ENCODE measurements around the gene HPRT1. TPM values are rescaled to one million over a fixed set of nuclear protein-coding genes. Genes with fewer than 3 reads are reported as not detected.

HPRT1 gene
- total RNA-seq, 1 donor from 2014 or later = 17.3 TPM

DNA sequence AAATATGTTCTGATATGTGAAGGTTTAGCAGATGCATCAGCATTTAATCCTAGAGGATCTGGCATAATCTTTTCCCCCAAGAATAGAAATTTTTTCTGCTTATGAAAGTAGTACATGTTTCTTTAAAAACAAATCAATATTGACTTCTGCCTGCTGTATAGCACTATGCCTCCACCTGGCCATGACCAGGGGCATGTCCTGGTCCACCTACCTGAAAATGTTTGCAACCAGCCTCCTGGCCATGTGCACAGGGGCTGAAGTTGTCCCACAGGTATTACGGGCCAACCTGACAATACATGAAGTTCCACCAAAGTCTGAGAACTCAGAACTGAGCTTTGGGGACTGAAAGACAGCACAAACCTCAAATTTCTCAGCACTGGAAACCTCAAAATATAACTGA, 10.0 kb downstream of the HPRT1 start:
- Mint-ChIP-seq H3K36me3 (ENCODE audit: low read depth) (no peaks in the 10 kb centered on the region), H3K9me3 (ENCODE audit: low read depth) (no peaks in the 10 kb centered on the region), H3K4me1 (ENCODE audit: low read depth) (peaks cover 3% of the 10 kb centered on the region), H3K27ac (ENCODE audit: unreplicated experiment) (peak overlapping the region; percentile 41), H3K27me3 (ENCODE audit: low read depth) (peaks cover 4% of the 10 kb centered on the region), H3K4me3 (ENCODE audit: unreplicated experiment) (no peak overlapping the region)
- DNase-seq (ENCODE audit: low spot score) = no peak
- TF ChIP-seq, protein P1, sequence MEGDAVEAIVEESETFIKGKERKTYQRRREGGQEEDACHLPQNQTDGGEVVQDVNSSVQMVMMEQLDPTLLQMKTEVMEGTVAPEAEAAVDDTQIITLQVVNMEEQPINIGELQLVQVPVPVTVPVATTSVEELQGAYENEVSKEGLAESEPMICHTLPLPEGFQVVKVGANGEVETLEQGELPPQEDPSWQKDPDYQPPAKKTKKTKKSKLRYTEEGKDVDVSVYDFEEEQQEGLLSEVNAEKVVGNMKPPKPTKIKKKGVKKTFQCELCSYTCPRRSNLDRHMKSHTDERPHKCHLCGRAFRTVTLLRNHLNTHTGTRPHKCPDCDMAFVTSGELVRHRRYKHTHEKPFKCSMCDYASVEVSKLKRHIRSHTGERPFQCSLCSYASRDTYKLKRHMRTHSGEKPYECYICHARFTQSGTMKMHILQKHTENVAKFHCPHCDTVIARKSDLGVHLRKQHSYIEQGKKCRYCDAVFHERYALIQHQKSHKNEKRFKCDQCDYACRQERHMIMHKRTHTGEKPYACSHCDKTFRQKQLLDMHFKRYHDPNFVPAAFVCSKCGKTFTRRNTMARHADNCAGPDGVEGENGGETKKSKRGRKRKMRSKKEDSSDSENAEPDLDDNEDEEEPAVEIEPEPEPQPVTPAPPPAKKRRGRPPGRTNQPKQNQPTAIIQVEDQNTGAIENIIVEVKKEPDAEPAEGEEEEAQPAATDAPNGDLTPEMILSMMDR (IDR thresholded peaks at IDR 0.05) = no peak

DNA sequence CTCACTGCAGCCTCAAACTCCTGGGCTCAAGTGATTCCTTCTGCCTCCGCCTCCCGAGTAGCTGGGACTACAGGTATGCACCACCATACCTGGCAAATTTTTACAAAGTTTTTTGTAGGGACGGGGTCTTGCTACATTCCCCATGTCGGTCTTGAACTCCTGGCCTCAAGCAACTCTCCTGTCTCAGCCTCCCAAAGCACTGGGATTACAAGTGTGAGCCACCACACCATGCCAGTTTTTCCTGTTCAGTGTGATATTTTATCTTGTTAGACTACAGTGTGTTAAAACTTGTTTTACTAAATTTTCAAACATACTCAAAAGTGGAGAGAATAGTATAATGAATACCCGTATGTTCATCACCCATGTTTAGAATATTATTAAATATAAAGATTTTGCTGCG, 12.1 kb downstream of the HPRT1 start:
- Mint-ChIP-seq H3K27me3 (ENCODE audit: low read depth) (peaks cover 6% of the 10 kb centered on the region), H3K4me3 (ENCODE audit: unreplicated experiment) (no peak overlapping the region), H3K9me3 (ENCODE audit: low read depth) (no peaks in the 10 kb centered on the region), H3K27ac (ENCODE audit: unreplicated experiment) (no peak overlapping the region), H3K4me1 (ENCODE audit: low read depth) (peaks cover 3% of the 10 kb centered on the region), H3K36me3 (ENCODE audit: low read depth) (peaks cover 4% of the 10 kb centered on the region)
- DNase-seq (ENCODE audit: low spot score) = no peak
- TF ChIP-seq, protein P1 (IDR thresholded peaks at IDR 0.05) = no peak

DNA sequence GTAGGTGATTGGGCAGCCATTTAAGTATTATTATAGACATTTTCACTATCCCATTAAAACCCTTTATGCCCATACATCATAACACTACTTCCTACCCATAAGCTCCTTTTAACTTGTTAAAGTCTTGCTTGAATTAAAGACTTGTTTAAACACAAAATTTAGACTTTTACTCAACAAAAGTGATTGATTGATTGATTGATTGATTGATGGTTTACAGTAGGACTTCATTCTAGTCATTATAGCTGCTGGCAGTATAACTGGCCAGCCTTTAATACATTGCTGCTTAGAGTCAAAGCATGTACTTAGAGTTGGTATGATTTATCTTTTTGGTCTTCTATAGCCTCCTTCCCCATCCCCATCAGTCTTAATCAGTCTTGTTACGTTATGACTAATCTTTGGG, 16.3 kb downstream of the HPRT1 start:
- no peak overlapping the region for H3K4me3 Mint-ChIP-seq (ENCODE audit: unreplicated experiment)
- peaks cover 4% of the 10 kb centered on the region for H3K36me3 Mint-ChIP-seq (ENCODE audit: low read depth)
- DNase-seq (ENCODE audit: low spot score) = no peak
- H3K9me3 Mint-ChIP-seq (ENCODE audit: low read depth) = no peaks in the 10 kb centered on the region
- H3K27ac Mint-ChIP-seq (ENCODE audit: unreplicated experiment) = no peak overlapping the region
- peaks cover 4% of the 10 kb centered on the region for H3K27me3 Mint-ChIP-seq (ENCODE audit: low read depth)
- TF ChIP-seq, protein P1 (IDR thresholded peaks at IDR 0.05) = no peak
- no peaks in the 10 kb centered on the region for H3K4me1 Mint-ChIP-seq (ENCODE audit: low read depth)

DNA sequence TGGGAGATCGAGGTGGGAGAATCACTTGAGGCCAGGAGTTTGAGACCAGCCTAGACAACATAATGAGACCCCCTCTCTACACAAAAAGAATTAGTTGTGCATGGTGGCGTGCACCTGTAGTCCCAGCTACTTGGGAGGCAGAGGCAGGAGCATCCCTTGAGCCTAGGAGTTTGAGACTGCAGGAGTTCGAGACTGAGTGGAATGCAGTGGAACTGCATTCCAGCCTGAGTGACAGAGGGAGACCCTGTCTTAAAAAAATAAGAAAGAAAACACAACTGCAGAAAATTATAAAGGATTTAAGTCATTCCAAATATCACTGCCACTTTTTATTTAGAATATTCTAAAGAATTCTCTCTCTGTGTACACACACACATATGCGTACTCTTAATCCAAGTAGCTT, 18.4 kb downstream of the HPRT1 start:
- no peaks in the 10 kb centered on the region for H3K4me1 Mint-ChIP-seq (ENCODE audit: low read depth)
- no peak overlapping the region for H3K4me3 Mint-ChIP-seq (ENCODE audit: unreplicated experiment)
- H3K27ac Mint-ChIP-seq (ENCODE audit: unreplicated experiment) = no peak overlapping the region
- peaks cover 2% of the 10 kb centered on the region for H3K27me3 Mint-ChIP-seq (ENCODE audit: low read depth)
- no peak for DNase-seq (ENCODE audit: low spot score)
- TF ChIP-seq, protein P1 (IDR thresholded peaks at IDR 0.05) = no peak
- H3K9me3 Mint-ChIP-seq (ENCODE audit: low read depth) = no peaks in the 10 kb centered on the region
- peaks cover 4% of the 10 kb centered on the region for H3K36me3 Mint-ChIP-seq (ENCODE audit: low read depth)

DNA sequence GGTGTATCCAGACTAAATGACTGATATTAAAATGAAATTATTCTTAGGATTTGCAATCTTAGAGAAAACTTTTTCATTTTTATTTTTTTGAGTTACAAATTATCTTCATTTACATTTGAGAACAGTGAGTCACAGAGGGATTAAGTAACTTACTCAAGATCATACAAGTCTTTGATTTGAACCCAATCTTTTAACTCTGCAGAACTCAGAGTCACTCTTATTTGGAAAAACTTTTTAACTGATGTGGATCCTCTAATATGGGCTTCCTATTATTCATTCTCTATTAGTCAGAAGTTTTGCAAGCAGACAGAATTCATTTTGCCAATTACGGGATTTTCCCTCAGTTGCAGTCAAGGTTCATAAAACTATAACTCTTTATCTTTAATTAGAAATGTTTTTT, 20.1 kb downstream of the HPRT1 start:
- TF ChIP-seq, protein P1 (IDR thresholded peaks at IDR 0.05) = no peak
- Mint-ChIP-seq H3K27ac (ENCODE audit: unreplicated experiment) (no peak overlapping the region), H3K9me3 (ENCODE audit: low read depth) (no peaks in the 10 kb centered on the region), H3K4me1 (ENCODE audit: low read depth) (no peaks in the 10 kb centered on the region), H3K36me3 (ENCODE audit: low read depth) (peaks cover 4% of the 10 kb centered on the region), H3K27me3 (ENCODE audit: low read depth) (peaks cover 2% of the 10 kb centered on the region), H3K4me3 (ENCODE audit: unreplicated experiment) (no peak overlapping the region)
- DNase-seq (ENCODE audit: low spot score) = no peak
